ENCODE data around the gene TAF15.

TAF15 gene

GRCh38 chr17:35812456-35812855, 3.2 kb downstream of the TAF15 start:
- H2AFZ ChIP-seq (ENCODE audit: insufficient read depth, low read length, poor library complexity) = no peak overlapping the region
- peaks cover 3 to 5% of the 10 kb centered on the region in 2 experiments for H3K4me1 ChIP-seq (ENCODE audit: control insufficient read depth in 1 of 2, insufficient read depth in 2 of 2, low read length in 2 of 2)
- H2BK120ac ChIP-seq (ENCODE audit: insufficient read depth, low read length, poor library complexity) = no peak overlapping the region
- no peak overlapping the region for H3K23ac ChIP-seq (ENCODE audit: low read length)
- no peak overlapping the region for H3K4me2 ChIP-seq (ENCODE audit: low read length)
- WGBS (ENCODE audit: extremely low coverage, insufficient coverage, insufficient read length) = no CpG with 5 or more reads among the region's 5 CpGs
- H4K12ac ChIP-seq (ENCODE audit: low read depth, low read length) = no peak overlapping the region
- no peak overlapping the region for H2BK12ac ChIP-seq (ENCODE audit: low read length)
- H3K27me3 ChIP-seq (ENCODE audit: insufficient read depth, low read length) = no peaks in the 10 kb centered on the region
- no peak overlapping the region for H3K27ac ChIP-seq (ENCODE audit: low read depth, low read length)
- H3K79me2 ChIP-seq (ENCODE audit: control insufficient read depth, insufficient read depth, low read length, poor library complexity) = peaks cover 19% of the 10 kb centered on the region
- no peak overlapping the region for H4K91ac ChIP-seq (ENCODE audit: low read depth, low read length)
- no peak overlapping the region for H3K14ac ChIP-seq (ENCODE audit: low read length)
- H2BK5ac ChIP-seq (ENCODE audit: low read depth, low read length, poor library complexity) = no peak overlapping the region
- no peak overlapping the region for H4K8ac ChIP-seq (ENCODE audit: low read depth, low read length)
- no peak overlapping the region for H3K9ac ChIP-seq (ENCODE audit: low read length)
- no peak overlapping the region for H3K18ac ChIP-seq (ENCODE audit: low read length)
- DNase-seq = peak in 1 of 2 donors; percentile 59
- peaks cover 3 to 8% of the 10 kb centered on the region in 2 experiments for H3K36me3 ChIP-seq (ENCODE audit: control insufficient read depth in 1 of 2, insufficient read depth in 2 of 2, low read length in 2 of 2)
- H3K79me1 ChIP-seq (ENCODE audit: low read length) = peaks cover 8% of the 10 kb centered on the region
- H3K4ac ChIP-seq (ENCODE audit: low read depth, low read length) = peak overlapping the region; percentile 85
- H3K9me3 ChIP-seq (ENCODE audit: insufficient read depth, low read depth, low read length) = no peaks in the 10 kb centered on the region
- H3K4me3 ChIP-seq (ENCODE audit: low read depth, low read length) = no peak overlapping the region
- H2AK5ac ChIP-seq (ENCODE audit: low read length) = no peak overlapping the region

GRCh38 chr17:35816723-35817122, 7.4 kb downstream of the TAF15 start:
- Histone ChIP-seq H3K18ac (ENCODE audit: low read length) (no peak overlapping the region), H2BK5ac (ENCODE audit: low read depth, low read length, poor library complexity) (no peak overlapping the region), H4K8ac (ENCODE audit: low read depth, low read length) (no peak overlapping the region), H2AK5ac (ENCODE audit: low read length) (no peak overlapping the region), H3K79me1 (ENCODE audit: low read length) (no peaks in the 10 kb centered on the region), H3K23ac (ENCODE audit: low read length) (no peak overlapping the region), H3K4ac (ENCODE audit: low read depth, low read length) (peak overlapping the region; percentile 24), H3K9ac (ENCODE audit: low read length) (no peak overlapping the region), H2BK120ac (ENCODE audit: insufficient read depth, low read length, poor library complexity) (no peak overlapping the region), H4K12ac (ENCODE audit: low read depth, low read length) (no peak overlapping the region), H3K36me3 (ENCODE audit: control insufficient read depth in 1 of 2, insufficient read depth in 2 of 2, low read length in 2 of 2) (peaks cover 8 to 19% of the 10 kb centered on the region in 2 experiments), H2BK12ac (ENCODE audit: low read length) (no peak overlapping the region), H4K91ac (ENCODE audit: low read depth, low read length) (no peak overlapping the region), H3K27ac (ENCODE audit: low read depth, low read length) (no peak overlapping the region), H3K4me1 (ENCODE audit: control insufficient read depth in 1 of 2, insufficient read depth in 2 of 2, low read length in 2 of 2) (no peaks in the 10 kb centered on the region), H3K27me3 (ENCODE audit: insufficient read depth, low read length) (no peaks in the 10 kb centered on the region), H3K79me2 (ENCODE audit: control insufficient read depth, insufficient read depth, low read length, poor library complexity) (peaks cover 11% of the 10 kb centered on the region), H3K4me3 (ENCODE audit: low read depth, low read length) (no peak overlapping the region), H3K4me2 (ENCODE audit: low read length) (no peak overlapping the region), H3K14ac (ENCODE audit: low read length) (no peak overlapping the region), H2AFZ (ENCODE audit: insufficient read depth, low read length, poor library complexity) (no peak overlapping the region), H3K9me3 (ENCODE audit: insufficient read depth, low read depth, low read length) (no peaks in the 10 kb centered on the region)
- no peak for DNase-seq
- WGBS (ENCODE audit: extremely low coverage, insufficient coverage, insufficient read length) = no CpG with 5 or more reads among the region's 5 CpGs

GRCh38 chr17:35817196-35817595, 7.9 kb downstream of the TAF15 start:
- H3K18ac ChIP-seq (ENCODE audit: low read length) = no peak overlapping the region
- peaks cover 11 to 19% of the 10 kb centered on the region in 2 experiments for H3K36me3 ChIP-seq (ENCODE audit: control insufficient read depth in 1 of 2, insufficient read depth in 2 of 2, low read length in 2 of 2)
- H3K27ac ChIP-seq (ENCODE audit: low read depth, low read length) = no peak overlapping the region
- H3K4me1 ChIP-seq (ENCODE audit: control insufficient read depth in 1 of 2, insufficient read depth in 2 of 2, low read length in 2 of 2) = no peaks in the 10 kb centered on the region
- no peak overlapping the region for H4K8ac ChIP-seq (ENCODE audit: low read depth, low read length)
- DNase-seq = no peak
- H4K91ac ChIP-seq (ENCODE audit: low read depth, low read length) = no peak overlapping the region
- H3K79me1 ChIP-seq (ENCODE audit: low read length) = no peaks in the 10 kb centered on the region
- H3K9me3 ChIP-seq (ENCODE audit: insufficient read depth, low read depth, low read length) = no peaks in the 10 kb centered on the region
- H3K4me2 ChIP-seq (ENCODE audit: low read length) = no peak overlapping the region
- H2AFZ ChIP-seq (ENCODE audit: insufficient read depth, low read length, poor library complexity) = no peak overlapping the region
- no peak overlapping the region for H3K9ac ChIP-seq (ENCODE audit: low read length)
- H4K12ac ChIP-seq (ENCODE audit: low read depth, low read length) = no peak overlapping the region
- H3K27me3 ChIP-seq (ENCODE audit: insufficient read depth, low read length) = no peaks in the 10 kb centered on the region
- no peak overlapping the region for H3K4ac ChIP-seq (ENCODE audit: low read depth, low read length)
- H2BK12ac ChIP-seq (ENCODE audit: low read length) = no peak overlapping the region
- no peak overlapping the region for H3K4me3 ChIP-seq (ENCODE audit: low read depth, low read length)
- H3K23ac ChIP-seq (ENCODE audit: low read length) = no peak overlapping the region
- no peak overlapping the region for H2AK5ac ChIP-seq (ENCODE audit: low read length)
- no peak overlapping the region for H2BK120ac ChIP-seq (ENCODE audit: insufficient read depth, low read length, poor library complexity)
- no peak overlapping the region for H2BK5ac ChIP-seq (ENCODE audit: low read depth, low read length, poor library complexity)
- H3K14ac ChIP-seq (ENCODE audit: low read length) = no peak overlapping the region
- no CpG with 5 or more reads among the region's 1 CpG for WGBS (ENCODE audit: extremely low coverage, insufficient coverage, insufficient read length)
- H3K79me2 ChIP-seq (ENCODE audit: control insufficient read depth, insufficient read depth, low read length, poor library complexity) = peaks cover 8% of the 10 kb centered on the region

- Histone ChIP-seq H3K18ac (ENCODE audit: low read length) (no peak overlapping the region), H4K12ac (ENCODE audit: low read depth, low read length) (no peak overlapping the region), H4K91ac (ENCODE audit: low read depth, low read length) (no peak overlapping the region), H3K4ac (ENCODE audit: low read depth, low read length) (no peak overlapping the region), H3K36me3 (ENCODE audit: control insufficient read depth in 1 of 2, insufficient read depth in 2 of 2, low read length in 2 of 2) (peaks cover 11 to 26% of the 10 kb centered on the region in 2 experiments), H2BK12ac (ENCODE audit: low read length) (no peak overlapping the region), H3K27ac (ENCODE audit: low read depth, low read length) (no peak overlapping the region), H2BK120ac (ENCODE audit: insufficient read depth, low read length, poor library complexity) (no peak overlapping the region), H3K4me3 (ENCODE audit: low read depth, low read length) (no peak overlapping the region), H3K79me1 (ENCODE audit: low read length) (no peaks in the 10 kb centered on the region), H3K4me2 (ENCODE audit: low read length) (no peak overlapping the region), H3K27me3 (ENCODE audit: insufficient read depth, low read length) (no peaks in the 10 kb centered on the region), H4K8ac (ENCODE audit: low read depth, low read length) (no peak overlapping the region), H2AK5ac (ENCODE audit: low read length) (no peak overlapping the region), H3K4me1 (ENCODE audit: control insufficient read depth in 1 of 2, insufficient read depth in 2 of 2, low read length in 2 of 2) (no peaks in the 10 kb centered on the region), H2AFZ (ENCODE audit: insufficient read depth, low read length, poor library complexity) (no peak overlapping the region), H3K79me2 (ENCODE audit: control insufficient read depth, insufficient read depth, low read length, poor library complexity) (peaks cover 2% of the 10 kb centered on the region), H2BK5ac (ENCODE audit: low read depth, low read length, poor library complexity) (no peak overlapping the region), H3K14ac (ENCODE audit: low read length) (no peak overlapping the region), H3K9me3 (ENCODE audit: insufficient read depth, low read depth, low read length) (no peaks in the 10 kb centered on the region), H3K9ac (ENCODE audit: low read length) (no peak overlapping the region), H3K23ac (ENCODE audit: low read length) (no peak overlapping the region)
- DNase-seq = no peak
- no CpG with 5 or more reads among the region's 1 CpG for WGBS (ENCODE audit: extremely low coverage, insufficient coverage, insufficient read length)
Observed at GRCh38 chr17:35819455-35819854, 10.2 kb downstream of the TAF15 start.

Measured in trophoblast cell (in vitro differentiated cells and primary cell).